MM.1S (cell line): ENCODE data around the gene CYP39A1.

Source experiments
- CTCF ChIP-seq: fragments of 300-600 bp; sonication (generic); IDR thresholded peaks from 2 replicates; pipeline ENCODE4 v1.5.1; 2016; ENCODE audit warnings: antibody characterized with exemption, low read length, mixed read lengths
- EZH2phosphoT487 ChIP-seq: fragments of 300-600 bp; sonication (generic); IDR thresholded peaks from 2 replicates; pipeline ENCODE4 v1.6.1; 2018; ENCODE audit warnings: antibody characterized with exemption, low read length

- TF ChIP-seq CTCF, result no peak
- TF ChIP-seq EZH2phosphoT487, result no peak
Observed at GRCh38 chr6:46530896-46531295, 121.7 kb downstream of the CYP39A1 start.
